Spleen (tissue), 7 donors: ENCODE measurements around the gene NPC1L1.

Experiments
- POLR2A ChIP-seq, 3 donors: fragments of 450-650 bp; IDR thresholded peaks; one replicate each; pipeline ENCODE4 v1.5.1; 2017; ENCODE audit warnings: antibody characterized with exemption in 3 of 3, mild to moderate bottlenecking in 1 of 3
- POLR2AphosphoS5 ChIP-seq, 3 donors: sonication (generic); formaldehyde crosslinking; IDR thresholded peaks; one replicate each; pipeline ENCODE4 v1.5.1; 2017; ENCODE audit warnings: antibody characterized with exemption in 3 of 3
- TF ChIP-seq, protein P1 (sequence below), 11 experiments: fragments of 200-600 bp in 7 of 11; fragments of 450-650 bp in 4 of 11; sonication (generic) in 4 of 11; IDR thresholded peaks in 8 of 11; conservative IDR thresholded peaks in 3 of 11; 1 replicate in 7 of 11; 2 replicates in 4 of 11; pipeline versions ENCODE4 v1.4.0 to v1.8.0; 2016 to 2021; ENCODE audit warnings: antibody characterized with exemption in 11 of 11, inconsistent platforms in 4 of 11, mild to moderate bottlenecking in 1 of 11
- donor health status: DM: no; HTN: no; CAD: no; lungs with moderate emphysema.
- donor health status: DM: no; HTN: no; CAD: no.
- donor health status: DM: no; HTN: no; CAD: no.

GRCh38 chr7:44505595-44505994 lies 35.5 kb downstream of the NPC1L1 start:
- TF ChIP-seq, protein P1, sequence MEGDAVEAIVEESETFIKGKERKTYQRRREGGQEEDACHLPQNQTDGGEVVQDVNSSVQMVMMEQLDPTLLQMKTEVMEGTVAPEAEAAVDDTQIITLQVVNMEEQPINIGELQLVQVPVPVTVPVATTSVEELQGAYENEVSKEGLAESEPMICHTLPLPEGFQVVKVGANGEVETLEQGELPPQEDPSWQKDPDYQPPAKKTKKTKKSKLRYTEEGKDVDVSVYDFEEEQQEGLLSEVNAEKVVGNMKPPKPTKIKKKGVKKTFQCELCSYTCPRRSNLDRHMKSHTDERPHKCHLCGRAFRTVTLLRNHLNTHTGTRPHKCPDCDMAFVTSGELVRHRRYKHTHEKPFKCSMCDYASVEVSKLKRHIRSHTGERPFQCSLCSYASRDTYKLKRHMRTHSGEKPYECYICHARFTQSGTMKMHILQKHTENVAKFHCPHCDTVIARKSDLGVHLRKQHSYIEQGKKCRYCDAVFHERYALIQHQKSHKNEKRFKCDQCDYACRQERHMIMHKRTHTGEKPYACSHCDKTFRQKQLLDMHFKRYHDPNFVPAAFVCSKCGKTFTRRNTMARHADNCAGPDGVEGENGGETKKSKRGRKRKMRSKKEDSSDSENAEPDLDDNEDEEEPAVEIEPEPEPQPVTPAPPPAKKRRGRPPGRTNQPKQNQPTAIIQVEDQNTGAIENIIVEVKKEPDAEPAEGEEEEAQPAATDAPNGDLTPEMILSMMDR (IDR thresholded peaks at IDR 0.05 in 8 of 11, conservative IDR thresholded peaks at IDR 0.05 in 3 of 11) = no peak
- TF ChIP-seq POLR2AphosphoS5 (IDR thresholded peaks at IDR 0.05) (no peak), POLR2A (IDR thresholded peaks at IDR 0.05) (no peak)
